Measurements from ENCODE around the gene PGAP1. TPM values are rescaled to one million over a fixed set of nuclear protein-coding genes. Genes with fewer than 3 reads are reported as not detected.

PGAP1 gene
- total RNA-seq, 4 donors from 2014 or later, result 4.3 to 10.2 (median 6.9) TPM

DNA sequence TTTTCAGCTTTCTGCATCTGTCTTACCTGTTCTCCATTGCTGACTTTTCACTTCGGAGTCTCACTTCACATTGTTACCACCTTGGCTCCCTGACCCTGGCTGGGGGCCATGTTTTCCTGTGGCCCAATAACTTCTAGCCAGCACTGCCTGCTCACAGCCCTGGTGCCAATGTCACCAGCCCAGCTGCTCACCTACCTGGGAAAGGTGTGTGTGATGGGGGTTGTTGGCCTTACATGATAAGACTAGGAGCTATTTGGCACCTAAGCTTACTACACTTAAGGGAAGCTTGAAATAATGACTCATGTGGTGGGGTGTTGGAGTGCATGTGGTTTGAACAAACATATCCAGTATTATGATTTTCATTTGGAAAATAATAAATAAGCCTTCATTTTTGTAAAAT lies 37.5 kb upstream of the PGAP1 start:
- 82 to 86% methylated on average over 1 of the region's 1 CpG for WGBS, 2 donors (ENCODE audit: low coverage in 1 of 2)
- no peak for ATAC-seq

DNA sequence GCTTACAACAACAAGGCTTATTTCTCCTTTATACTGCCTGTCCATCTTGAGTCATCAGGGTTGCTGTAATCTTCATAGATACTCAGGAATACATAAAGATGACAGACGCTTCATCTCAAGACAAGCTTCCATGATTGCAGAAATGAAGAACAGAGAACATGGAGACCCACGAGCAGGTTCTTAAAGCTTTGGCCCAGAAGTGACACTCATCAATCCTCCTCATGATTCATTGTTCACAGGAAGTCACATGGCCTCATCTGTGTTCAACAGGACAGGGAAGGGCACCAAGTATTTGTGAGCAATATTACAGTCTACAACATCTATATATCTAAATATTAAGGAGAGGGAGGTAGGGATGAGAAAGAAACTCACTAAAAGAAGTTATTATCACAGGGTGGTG lies 36.5 kb upstream of the PGAP1 start:
- no peaks in the 10 kb centered on the region for H3K27me3 ChIP-seq
- H3K27ac ChIP-seq, result no peak overlapping the region
- H3K4me3 ChIP-seq, result no peak overlapping the region
- no peaks in the 10 kb centered on the region for H3K36me3 ChIP-seq
- H3K4me1 ChIP-seq, result no peaks in the 10 kb centered on the region
- WGBS, 2 donors (ENCODE audit: low coverage in 1 of 2), result 71 to 80% methylated on average over 2 of the region's 2 CpGs
- H3K9me3 ChIP-seq, result no peaks in the 10 kb centered on the region
- ATAC-seq, result no peak
- TF ChIP-seq, protein P1, sequence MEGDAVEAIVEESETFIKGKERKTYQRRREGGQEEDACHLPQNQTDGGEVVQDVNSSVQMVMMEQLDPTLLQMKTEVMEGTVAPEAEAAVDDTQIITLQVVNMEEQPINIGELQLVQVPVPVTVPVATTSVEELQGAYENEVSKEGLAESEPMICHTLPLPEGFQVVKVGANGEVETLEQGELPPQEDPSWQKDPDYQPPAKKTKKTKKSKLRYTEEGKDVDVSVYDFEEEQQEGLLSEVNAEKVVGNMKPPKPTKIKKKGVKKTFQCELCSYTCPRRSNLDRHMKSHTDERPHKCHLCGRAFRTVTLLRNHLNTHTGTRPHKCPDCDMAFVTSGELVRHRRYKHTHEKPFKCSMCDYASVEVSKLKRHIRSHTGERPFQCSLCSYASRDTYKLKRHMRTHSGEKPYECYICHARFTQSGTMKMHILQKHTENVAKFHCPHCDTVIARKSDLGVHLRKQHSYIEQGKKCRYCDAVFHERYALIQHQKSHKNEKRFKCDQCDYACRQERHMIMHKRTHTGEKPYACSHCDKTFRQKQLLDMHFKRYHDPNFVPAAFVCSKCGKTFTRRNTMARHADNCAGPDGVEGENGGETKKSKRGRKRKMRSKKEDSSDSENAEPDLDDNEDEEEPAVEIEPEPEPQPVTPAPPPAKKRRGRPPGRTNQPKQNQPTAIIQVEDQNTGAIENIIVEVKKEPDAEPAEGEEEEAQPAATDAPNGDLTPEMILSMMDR (IDR thresholded peaks at IDR 0.05), result no peak
- no peak for TF ChIP-seq EP300 (IDR thresholded peaks at IDR 0.05)
- no peak for TF ChIP-seq POLR2A (IDR thresholded peaks at IDR 0.05)
- TF ChIP-seq POLR2AphosphoS5 (IDR thresholded peaks at IDR 0.05), result no peak

More for the DNA sequence above, 37.5 kb upstream of the PGAP1 start:
- TF ChIP-seq POLR2AphosphoS5 (IDR thresholded peaks at IDR 0.05) (no peak), POLR2A (IDR thresholded peaks at IDR 0.05) (no peak), EP300 (IDR thresholded peaks at IDR 0.05) (no peak)
- TF ChIP-seq, protein P1 (IDR thresholded peaks at IDR 0.05), result no peak
- no peaks in the 10 kb centered on the region for H3K36me3 ChIP-seq
- no peak overlapping the region for H3K27ac ChIP-seq
- H3K4me3 ChIP-seq, result no peak overlapping the region
- H3K4me1 ChIP-seq, result no peaks in the 10 kb centered on the region
- no peaks in the 10 kb centered on the region for H3K27me3 ChIP-seq
- no peaks in the 10 kb centered on the region for H3K9me3 ChIP-seq

DNA sequence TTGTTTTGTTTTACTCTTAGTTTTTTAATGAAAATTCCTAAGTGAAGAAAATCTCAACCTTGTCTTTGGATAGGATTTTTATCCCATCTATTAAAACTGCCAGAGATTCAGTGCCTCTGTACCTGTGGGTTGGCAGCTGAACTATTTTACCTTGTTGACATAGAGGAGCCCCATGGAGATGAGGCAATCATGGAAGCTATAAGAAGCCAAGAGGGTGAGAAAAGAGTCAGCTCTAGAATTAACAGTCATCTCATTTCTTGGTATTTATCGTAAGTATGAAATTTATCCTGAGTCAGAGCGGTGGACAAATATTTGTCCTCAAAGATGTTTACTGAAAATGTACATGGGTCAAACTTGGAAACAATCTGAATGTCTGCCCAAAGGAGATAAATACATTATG lies 35.8 kb upstream of the PGAP1 start:
- no peaks in the 10 kb centered on the region for H3K36me3 ChIP-seq
- no peaks in the 10 kb centered on the region for H3K4me1 ChIP-seq
- no peaks in the 10 kb centered on the region for H3K9me3 ChIP-seq
- WGBS, 2 donors (ENCODE audit: low coverage in 1 of 2), result 93 to 100% methylated on average over 2 of the region's 2 CpGs
- ATAC-seq, result no peak
- H3K27ac ChIP-seq, result no peak overlapping the region
- TF ChIP-seq POLR2AphosphoS5 (IDR thresholded peaks at IDR 0.05), result no peak
- no peak for TF ChIP-seq POLR2A (IDR thresholded peaks at IDR 0.05)
- TF ChIP-seq, protein P1 (IDR thresholded peaks at IDR 0.05), result no peak
- no peak for TF ChIP-seq EP300 (IDR thresholded peaks at IDR 0.05)
- H3K4me3 ChIP-seq, result no peak overlapping the region
- H3K27me3 ChIP-seq, result no peaks in the 10 kb centered on the region

GRCh38 chr2:196961889-196962288 lies 35.4 kb upstream of the PGAP1 start:
- H3K36me3 ChIP-seq, result no peaks in the 10 kb centered on the region
- H3K27ac ChIP-seq, result no peak overlapping the region
- TF ChIP-seq, protein P1 (IDR thresholded peaks at IDR 0.05), result no peak
- TF ChIP-seq EP300 (IDR thresholded peaks at IDR 0.05) (no peak), POLR2A (IDR thresholded peaks at IDR 0.05) (no peak), POLR2AphosphoS5 (IDR thresholded peaks at IDR 0.05) (no peak)
- H3K4me3 ChIP-seq, result no peak overlapping the region
- ATAC-seq, result no peak
- no peaks in the 10 kb centered on the region for H3K4me1 ChIP-seq
- H3K9me3 ChIP-seq, result no peaks in the 10 kb centered on the region
- no peaks in the 10 kb centered on the region for H3K27me3 ChIP-seq

GRCh38 chr2:196959734-196960338 lies 33.3 kb upstream of the PGAP1 start:
- H3K9me3 ChIP-seq, result no peaks in the 10 kb centered on the region
- no peaks in the 10 kb centered on the region for H3K4me1 ChIP-seq
- H3K4me3 ChIP-seq, result no peak overlapping the region
- H3K27ac ChIP-seq, result no peak overlapping the region
- H3K27me3 ChIP-seq, result no peaks in the 10 kb centered on the region
- H3K36me3 ChIP-seq, result no peaks in the 10 kb centered on the region
- no peak for TF ChIP-seq EP300 (IDR thresholded peaks at IDR 0.05)
- no peak for TF ChIP-seq POLR2AphosphoS5 (IDR thresholded peaks at IDR 0.05)
- no peak for TF ChIP-seq POLR2A (IDR thresholded peaks at IDR 0.05)
- TF ChIP-seq, protein P1 (IDR thresholded peaks at IDR 0.05), result no peak
- no peak for ATAC-seq
- WGBS, 2 donors (ENCODE audit: low coverage in 1 of 2), result 71 to 87% methylated on average over 2 to 3 of the region's 3 CpGs
